SHP77 (cell line): ENCODE results near the gene CHRM3.

ENCODE experiments used
- DNase-seq, 2 experiments: peaks; one replicate each; lab custom pipeline; 2025; lab: John Stamatoyannopoulos, UW

Gene CHRM3

GRCh38 chr1:239413916-239414315 lies 27.5 kb downstream of the CHRM3 start:
- no peak for DNase-seq

DNA sequence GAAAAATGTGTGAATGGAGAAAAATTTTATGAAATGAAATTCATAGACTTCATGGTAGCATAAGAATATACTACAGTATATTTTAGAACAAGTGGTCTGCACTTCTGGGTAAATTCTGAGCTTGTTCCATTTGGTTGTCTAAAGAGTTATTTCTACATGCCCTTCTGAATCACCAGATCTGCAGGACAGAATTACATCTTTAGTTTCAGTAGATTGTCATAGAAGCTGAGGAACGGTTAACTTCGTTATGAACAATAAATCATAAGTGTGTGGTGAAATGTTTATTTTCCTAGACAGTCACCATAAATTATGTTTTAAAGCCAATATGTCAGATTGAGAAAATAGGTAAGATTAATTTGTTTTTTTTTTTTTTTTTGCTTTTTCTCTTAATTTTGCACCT lies 30.9 kb downstream of the CHRM3 start:
- DNase-seq, result no peak

DNA sequence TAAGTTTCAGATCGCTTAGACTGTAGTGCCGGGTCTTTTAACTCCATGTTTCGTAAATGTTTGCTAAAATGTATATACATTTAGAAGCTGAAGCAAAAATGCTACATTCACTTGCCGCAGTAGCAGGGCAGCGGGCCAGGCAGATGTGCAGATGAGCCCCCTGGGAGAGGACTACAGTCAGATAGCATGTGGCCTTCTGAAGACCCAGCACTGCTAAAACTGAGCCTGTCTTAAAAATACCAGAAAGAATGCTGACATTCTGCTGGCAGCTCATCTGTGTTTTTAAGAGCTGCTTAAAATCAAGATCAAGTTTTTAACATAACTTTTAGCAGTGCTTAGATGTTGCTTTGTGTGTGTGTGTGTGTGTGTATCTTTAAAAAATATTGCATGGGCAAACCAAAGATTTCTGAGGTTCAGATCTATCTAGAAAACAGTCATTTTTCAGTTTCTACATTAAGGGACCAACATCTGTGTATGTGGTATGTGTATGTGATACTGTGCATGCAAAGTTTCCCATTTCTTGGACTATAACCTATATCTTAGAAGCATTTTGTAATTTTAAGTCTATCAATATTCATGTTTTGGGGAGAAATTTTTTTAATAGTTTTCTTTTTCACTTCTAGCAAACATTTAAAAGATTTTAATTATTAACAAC lies 31.7 kb downstream of the CHRM3 start:
- no peak for DNase-seq

DNA sequence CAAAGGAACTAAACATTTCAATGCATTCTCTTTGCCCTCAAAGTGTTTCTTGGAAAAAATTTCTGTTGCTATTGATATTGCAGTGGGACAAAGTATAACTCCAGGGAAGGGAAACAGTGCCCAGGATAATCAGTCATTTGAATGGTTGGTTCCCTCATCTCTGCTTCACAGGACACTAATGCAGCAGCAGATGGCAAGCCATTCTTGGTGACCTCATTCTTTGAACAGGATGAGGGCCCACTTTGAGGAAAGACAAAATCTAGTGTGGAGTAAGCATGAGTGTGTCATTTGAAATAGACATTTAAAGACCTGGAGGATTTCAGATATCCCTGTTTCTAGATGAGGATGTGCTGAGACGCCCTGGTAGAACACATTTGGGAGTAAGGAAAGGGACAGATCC lies 32.3 kb downstream of the CHRM3 start:
- no peak for DNase-seq

DNA sequence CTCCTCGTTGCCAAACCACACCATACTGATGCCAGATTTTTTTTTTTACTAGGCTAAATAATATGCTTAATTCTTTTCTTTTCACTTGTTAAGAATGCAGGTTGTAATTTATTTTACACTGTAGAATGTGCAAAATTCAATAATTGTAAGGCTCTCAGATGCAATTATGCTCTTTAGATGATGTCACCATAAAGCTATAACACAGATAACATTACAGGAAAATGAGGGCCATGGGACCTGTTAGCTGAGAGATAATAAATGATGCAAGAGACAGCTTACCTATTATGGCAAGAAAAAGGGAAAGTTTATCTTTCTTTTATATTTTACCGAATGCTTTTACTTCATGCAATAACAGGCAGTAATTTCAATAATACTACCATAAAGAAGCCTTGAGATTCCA lies 35.4 kb downstream of the CHRM3 start:
- DNase-seq, result no peak

- DNase-seq, result no peak
These were observed 36.5 kb downstream of the CHRM3 start for GRCh38 chr1:239422818-239423217.

- no peak for DNase-seq
These were observed 40.6 kb downstream of the CHRM3 start for GRCh38 chr1:239426821-239427475.

- DNase-seq, result no peak
These were observed 41.3 kb downstream of the CHRM3 start for GRCh38 chr1:239427712-239428111.

- DNase-seq, result no peak
These were observed 41.8 kb downstream of the CHRM3 start for GRCh38 chr1:239428120-239428710.

DNA sequence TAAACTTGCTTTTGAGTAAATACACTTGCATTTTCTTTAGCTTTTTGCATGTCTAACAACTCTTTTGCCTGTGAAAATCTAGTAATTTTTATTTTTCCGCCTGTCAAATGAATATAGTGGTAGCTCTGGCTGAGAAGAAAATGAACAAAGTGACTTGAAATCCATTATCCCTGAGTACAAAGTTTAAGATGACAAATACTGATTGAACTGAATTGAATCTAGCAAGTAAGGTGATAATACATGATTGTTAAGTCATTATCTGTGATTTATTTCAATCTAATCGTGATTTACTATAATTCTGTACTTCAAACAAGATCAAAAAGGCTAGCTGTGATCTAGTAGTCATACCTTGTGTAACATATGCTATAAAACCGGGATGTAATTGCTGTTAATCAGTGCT lies 42.8 kb downstream of the CHRM3 start:
- no peak for DNase-seq

GRCh38 chr1:239432255-239432654 lies 45.9 kb downstream of the CHRM3 start:
- DNase-seq, result no peak

- no peak for DNase-seq
These were observed 47.8 kb downstream of the CHRM3 start for GRCh38 chr1:239434181-239434580.
